Kidney (tissue), 14 donors: ENCODE measurements around the gene E2F4. TPM values are rescaled to one million over a fixed set of nuclear protein-coding genes. Genes with fewer than 3 reads are reported as not detected.
A peak's percentile ranks its signal among the peaks of the same experiment; 100 is the strongest.

Source experiments
- DNase-seq, 5 donors: peaks; one replicate each; pipeline ENCODE4 v3.0.0-alpha.2; 2013 to 2020
- FAIRE-seq: peaks from 2 replicates; lab custom pipeline; 2012; peaks lifted over from hg19 to GRCh38; lab: Jason Lieb, UNC
- H3K27ac ChIP-seq, 2 donors: one replicate each; pipeline ENCODE4 v1.7.0; 2013; ENCODE audit warnings: low read depth in 2 of 2, low read length in 2 of 2, inconsistent platforms in 1 of 2
- H3K27me3 ChIP-seq: one replicate; pipeline ENCODE4 v1.7.1; 2013; ENCODE audit warnings: low read length, inconsistent platforms; ENCODE audit not compliant: control insufficient read depth, insufficient read depth
- H3K36me3 ChIP-seq, 3 donors: one replicate each; pipeline versions ENCODE4 v1.7.0 to v1.7.1; 2013; ENCODE audit warnings: low read length in 3 of 3, control low read depth in 1 of 3, inconsistent platforms in 1 of 3; ENCODE audit not compliant: insufficient read depth in 3 of 3, control insufficient read depth in 2 of 3
- H3K4me1 ChIP-seq, 3 donors: one replicate each; pipeline versions ENCODE4 v1.7.0 to v1.7.1; 2013; ENCODE audit warnings: low read length in 3 of 3, inconsistent platforms in 1 of 3, low read depth in 1 of 3; ENCODE audit not compliant: control insufficient read depth in 2 of 3, insufficient read depth in 2 of 3
- H3K4me3 ChIP-seq, 3 donors: one replicate each; pipeline versions ENCODE4 v1.7.0 to v1.8.1; 2013; ENCODE audit warnings: low read length in 3 of 3, control low read depth in 1 of 3, inconsistent platforms in 1 of 3
- H3K9ac ChIP-seq, 3 donors: one replicate each; pipeline versions ENCODE4 v1.7.0 to v1.7.1; 2013; ENCODE audit warnings: low read length in 3 of 3, control low read depth in 1 of 3, inconsistent platforms in 1 of 3
- H3K9me3 ChIP-seq, 3 donors: one replicate each; pipeline versions ENCODE4 v1.7.0 to v1.7.1; 2013; ENCODE audit warnings: low read length in 3 of 3, control low read depth in 1 of 3, inconsistent platforms in 1 of 3; ENCODE audit not compliant: control insufficient read depth in 2 of 3, insufficient read depth in 1 of 3
- intact Hi-C: fragments of 100-400 bp; cut with DNase I; formaldehyde crosslinking; loops from one replicate; pipeline ENCODE4 v1.11.1; 2022
- polyA plus RNA-seq: library from polyadenylated mRNA; stranded (reverse); fragments of 350-450 nt; fragmentation: Illumina TruSeq; extraction: RNeasy Lipid Tissue Mini Kit (QIAGEN cat#74804); gene quantifications from one replicate; pipeline ENCODE4 v1.2.3, GENCODE V29; 2014; ENCODE audit warnings: low read depth, low replicate concordance; ENCODE audit not compliant: insufficient read depth
- total RNA-seq: library from RNA; stranded (reverse); fragmentation: NEBNext Ultra II Directional; extraction: Animal tissue kit (Norgen Biotek cat#: 25700); gene quantifications from one replicate; pipeline ENCODE4 v1.2.1, GENCODE V29; 2021
- TF ChIP-seq, protein P1 (sequence below): IDR thresholded peaks from 3 replicates; pipeline ENCODE4 v1.5.1; 2012; ENCODE audit warnings: mild to moderate bottlenecking, moderate library complexity, borderline replicate concordance; ENCODE audit not compliant: insufficient read depth; ENCODE audit errors: extremely low read depth
- donor health status: control.
- donor health status: control.
- donor health status: control.
- donor health status: control.
- donor health status: control.
- donor health status: DM: yes; HTN: yes; CAD: no.
- donor health status: Normal renal cell carcinoma (clear cell type).

The E2F4 gene
- total and polyA plus RNA-seq, 2 donors from 2014 or later = 39.1 to 54.4 TPM

DNA sequence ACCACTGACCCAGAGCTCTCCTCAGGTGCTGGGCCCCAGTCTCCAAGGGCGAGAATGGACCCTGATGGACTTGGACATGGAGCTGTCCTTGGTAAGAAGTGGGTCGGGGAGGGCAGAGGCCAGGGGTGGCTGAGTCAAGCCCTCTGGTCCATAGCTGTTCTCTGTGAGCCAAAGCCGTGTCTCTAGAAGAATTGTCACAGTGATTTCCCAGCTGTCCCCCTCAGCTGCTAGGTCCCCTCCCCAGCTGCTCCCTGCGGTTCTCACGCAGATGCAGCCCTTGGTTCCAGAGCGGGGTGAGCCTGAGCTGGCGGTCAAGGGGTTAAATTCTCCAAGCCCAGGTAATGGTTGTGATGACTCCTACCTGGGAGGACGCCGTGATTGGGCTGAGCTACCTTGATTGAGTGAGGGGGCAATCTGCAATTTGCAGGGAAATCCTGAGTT, 22.9 kb upstream of the E2F4 start:
- Histone ChIP-seq H3K27ac (no peak overlapping the region), H3K36me3 (no peaks in the 10 kb centered on the region), H3K9ac (no peak overlapping the region), H3K4me1 (peaks cover 0 to 39% (median 4%) of the 10 kb centered on the region in 3 donors), H3K27me3 (peaks cover 37% of the 10 kb centered on the region), H3K9me3 (no peaks in the 10 kb centered on the region), H3K4me3 (no peak overlapping the region)
- FAIRE-seq (no peak), DNase-seq (no peak)
- TF ChIP-seq, protein P1, sequence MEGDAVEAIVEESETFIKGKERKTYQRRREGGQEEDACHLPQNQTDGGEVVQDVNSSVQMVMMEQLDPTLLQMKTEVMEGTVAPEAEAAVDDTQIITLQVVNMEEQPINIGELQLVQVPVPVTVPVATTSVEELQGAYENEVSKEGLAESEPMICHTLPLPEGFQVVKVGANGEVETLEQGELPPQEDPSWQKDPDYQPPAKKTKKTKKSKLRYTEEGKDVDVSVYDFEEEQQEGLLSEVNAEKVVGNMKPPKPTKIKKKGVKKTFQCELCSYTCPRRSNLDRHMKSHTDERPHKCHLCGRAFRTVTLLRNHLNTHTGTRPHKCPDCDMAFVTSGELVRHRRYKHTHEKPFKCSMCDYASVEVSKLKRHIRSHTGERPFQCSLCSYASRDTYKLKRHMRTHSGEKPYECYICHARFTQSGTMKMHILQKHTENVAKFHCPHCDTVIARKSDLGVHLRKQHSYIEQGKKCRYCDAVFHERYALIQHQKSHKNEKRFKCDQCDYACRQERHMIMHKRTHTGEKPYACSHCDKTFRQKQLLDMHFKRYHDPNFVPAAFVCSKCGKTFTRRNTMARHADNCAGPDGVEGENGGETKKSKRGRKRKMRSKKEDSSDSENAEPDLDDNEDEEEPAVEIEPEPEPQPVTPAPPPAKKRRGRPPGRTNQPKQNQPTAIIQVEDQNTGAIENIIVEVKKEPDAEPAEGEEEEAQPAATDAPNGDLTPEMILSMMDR = no peak
- intact Hi-C loops = no loop called here

DNA sequence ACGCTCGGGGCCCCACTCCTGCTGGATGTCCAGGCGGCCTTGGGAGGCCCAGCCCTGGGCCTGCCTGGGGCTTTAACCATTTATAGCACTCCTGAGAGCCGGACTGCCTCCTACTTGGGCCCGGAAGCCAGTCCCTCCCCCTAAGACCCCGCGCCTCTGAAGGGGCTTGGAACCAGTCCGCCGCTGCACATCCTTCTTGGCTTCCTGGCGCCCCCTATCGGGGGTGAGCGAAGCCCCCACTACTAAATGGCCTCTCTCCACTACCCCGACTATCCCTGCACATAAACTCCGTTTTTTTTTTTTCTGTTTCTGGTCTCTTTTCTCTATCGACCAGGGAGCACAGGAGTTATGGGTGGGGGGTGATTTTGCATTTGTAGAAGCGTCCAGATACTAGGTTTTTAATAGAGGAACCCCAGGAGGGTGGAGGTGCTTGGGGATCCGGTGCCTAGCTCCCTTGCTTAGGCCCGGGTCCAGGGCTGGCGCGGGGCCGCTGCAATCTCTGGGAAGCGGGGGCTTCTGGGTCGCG, 22.2 kb upstream of the E2F4 start:
- Histone ChIP-seq H3K4me3 (peak overlapping the region in 2 of 3 donors; percentile 36 to 64), H3K4me1 (peaks cover 0 to 41% (median 7%) of the 10 kb centered on the region in 3 donors), H3K9ac (peak overlapping the region in 1 of 3 donors; percentile 73), H3K36me3 (no peaks in the 10 kb centered on the region), H3K9me3 (no peaks in the 10 kb centered on the region), H3K27me3 (peaks cover 37% of the 10 kb centered on the region), H3K27ac (peak overlapping the region; percentile 82 to 85)
- no peak for FAIRE-seq
- TF ChIP-seq, protein P1 = no peak
- DNase-seq = peak in 4 of 5 donors; percentile 56 to 82 (median 72)
- intact Hi-C loops = no loop called here

DNA sequence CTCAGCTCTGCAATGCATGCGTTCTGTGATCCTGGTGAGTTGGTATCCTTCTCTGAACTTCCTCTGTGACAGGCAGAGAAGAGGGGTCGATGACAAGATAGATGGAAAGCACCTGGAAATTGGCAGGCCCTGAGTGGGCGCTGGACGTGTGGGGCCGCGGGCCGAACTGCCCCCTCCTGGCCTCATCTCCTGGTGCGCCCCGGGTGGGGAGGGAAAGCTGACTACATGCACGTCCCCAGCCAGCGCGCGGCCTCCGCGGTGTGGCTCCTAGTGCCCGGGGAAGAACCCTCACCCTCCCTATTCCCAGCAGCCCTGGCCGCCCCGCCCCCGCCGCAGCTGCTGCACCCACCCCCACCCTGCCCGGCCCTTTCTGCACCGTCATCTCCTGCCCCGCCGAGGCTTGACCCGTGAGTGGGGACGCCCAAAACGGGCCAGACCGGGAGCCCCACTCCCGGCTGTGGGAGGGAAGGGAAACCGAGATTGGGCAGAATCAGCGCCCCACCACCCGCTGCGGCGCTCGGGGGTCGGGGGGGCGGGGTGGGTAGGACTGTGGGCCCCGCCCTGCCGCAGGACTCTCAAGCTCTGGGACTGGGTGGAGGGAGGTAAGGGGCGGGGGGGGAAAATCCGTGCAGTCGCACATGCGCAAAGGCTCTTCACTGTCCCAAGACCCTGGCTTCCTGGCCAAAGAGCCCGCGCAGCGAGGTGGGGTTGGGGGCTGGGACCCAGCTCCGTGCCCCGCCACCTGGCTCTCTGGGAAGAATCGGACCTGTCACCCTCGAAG, 21.6 kb upstream of the E2F4 start, which contains the start of gene NOL3:
NOL3 (plus strand) TSS at position 371 of the 781 bp plus-strand sequence.
- Histone ChIP-seq H3K9me3 (no peaks in the 10 kb centered on the region), H3K36me3 (no peaks in the 10 kb centered on the region), H3K27me3 (peaks cover 37% of the 10 kb centered on the region), H3K4me3 (peak within 1 kb of the TSS in 2 of 3 donors; percentile 47 to 64), H3K9ac (peak within 1 kb of the TSS in 2 of 3 donors; percentile 80 to 94), H3K27ac (peak within 1 kb of the TSS; percentile 85 to 89), H3K4me1 (peaks cover 0 to 37% (median 9%) of the 10 kb centered on the region in 3 donors)
- FAIRE-seq = no peak
- intact Hi-C loops = no loop called here
- TF ChIP-seq, protein P1 = peak; percentile 11
- DNase-seq = peak; percentile 62 to 95 (median 77)
